ENCODE results near the gene THSD4.

DNA sequence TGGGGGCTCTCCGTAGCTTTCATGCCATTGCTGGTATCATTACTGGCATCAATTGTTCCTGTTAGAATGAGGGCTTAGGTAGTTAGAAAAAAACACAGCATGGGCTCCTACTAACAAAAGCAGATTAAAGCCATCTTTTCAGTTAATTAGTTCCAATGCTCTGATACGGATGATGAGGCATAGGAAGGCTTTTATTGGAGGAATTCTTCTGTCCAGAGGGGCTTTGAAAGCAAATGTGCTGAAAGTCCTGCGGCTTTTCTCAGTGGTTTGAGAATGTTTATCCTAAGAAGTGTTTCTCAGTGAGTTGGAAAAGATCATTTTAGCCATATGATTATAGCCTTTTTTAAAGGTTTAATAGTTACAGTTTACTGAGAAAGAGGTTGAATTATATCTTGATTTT lies 198.5 kb downstream of the THSD4 start:
- TF ChIP-seq CTCF (conservative IDR thresholded peaks at IDR 0.05; ENCODE audit: low read length), result no peak
- no peak for TF ChIP-seq EZH2phosphoT487 (IDR thresholded peaks at IDR 0.05; ENCODE audit: borderline replicate concordance)

All from Loucy (cell line).